ENCODE data around the gene TMPRSS3.

Gene TMPRSS3

GRCh38 chr21:42391297-42391696 is 4.6 kb downstream of the TMPRSS3 start:
- DNase-seq (ENCODE audit: low read depth) = no peak
- TF ChIP-seq CTCF (IDR thresholded peaks at IDR 0.05; ENCODE audit: control insufficient read depth, extremely low read depth, insufficient read depth) = no peak
- no peak overlapping the region for H3K4me3 ChIP-seq (ENCODE audit: low read depth, low read length)

GRCh38 chr21:42390696-42391095 is 5.2 kb downstream of the TMPRSS3 start:
- no peak for DNase-seq (ENCODE audit: low read depth)
- no peak overlapping the region for H3K4me3 ChIP-seq (ENCODE audit: low read depth, low read length)
- no peak for TF ChIP-seq CTCF (IDR thresholded peaks at IDR 0.05; ENCODE audit: control insufficient read depth, extremely low read depth, insufficient read depth)

- H3K4me3 ChIP-seq (ENCODE audit: low read depth, low read length) = no peak overlapping the region
- no peak for DNase-seq (ENCODE audit: low read depth)
- no peak for TF ChIP-seq CTCF (IDR thresholded peaks at IDR 0.05; ENCODE audit: control insufficient read depth, extremely low read depth, insufficient read depth)
These were observed 5.7 kb downstream of the TMPRSS3 start for GRCh38 chr21:42390193-42390592.

GRCh38 chr21:42389449-42389835 is 6.4 kb downstream of the TMPRSS3 start:
- TF ChIP-seq CTCF (IDR thresholded peaks at IDR 0.05; ENCODE audit: control insufficient read depth, extremely low read depth, insufficient read depth) = no peak
- no peak for DNase-seq (ENCODE audit: low read depth)
- no peak overlapping the region for H3K4me3 ChIP-seq (ENCODE audit: low read depth, low read length)

- no peak for DNase-seq (ENCODE audit: low read depth)
- no peak for TF ChIP-seq CTCF (IDR thresholded peaks at IDR 0.05; ENCODE audit: control insufficient read depth, extremely low read depth, insufficient read depth)
- H3K4me3 ChIP-seq (ENCODE audit: low read depth, low read length) = no peak overlapping the region
These were observed 7.0 kb downstream of the TMPRSS3 start for GRCh38 chr21:42388740-42389448.

- no peak for TF ChIP-seq CTCF (IDR thresholded peaks at IDR 0.05; ENCODE audit: control insufficient read depth, extremely low read depth, insufficient read depth)
- DNase-seq (ENCODE audit: low read depth) = no peak
- no peak overlapping the region for H3K4me3 ChIP-seq (ENCODE audit: low read depth, low read length)
These were observed 8.0 kb downstream of the TMPRSS3 start for GRCh38 chr21:42387843-42388340.

- no peak overlapping the region for H3K4me3 ChIP-seq (ENCODE audit: low read depth, low read length)
- no peak for DNase-seq (ENCODE audit: low read depth)
- no peak for TF ChIP-seq CTCF (IDR thresholded peaks at IDR 0.05; ENCODE audit: control insufficient read depth, extremely low read depth, insufficient read depth)
These were observed 8.7 kb downstream of the TMPRSS3 start for GRCh38 chr21:42387164-42387563.

Measured in LNCaP clone FGC (cell line).